ENCODE data around the gene ADK.

ADK gene

GRCh38 chr10:74738052-74738451 lies 587.0 kb downstream of the ADK start:
- no peaks in the 10 kb centered on the region for H3K79me2 ChIP-seq (ENCODE audit: insufficient read depth, low read depth)
- no peaks in the 10 kb centered on the region for H3K36me3 ChIP-seq (ENCODE audit: insufficient read depth)
- no peaks in the 10 kb centered on the region for H3K4me1 ChIP-seq (ENCODE audit: low read depth, poor library complexity, severe bottlenecking)
- no peak for TF ChIP-seq CTCF (conservative IDR thresholded peaks at IDR 0.05; ENCODE audit: low read depth, low read length)
- H3K4me3 ChIP-seq (IDR thresholded peaks at IDR 0.05; ENCODE audit: insufficient read depth, low read depth, low read length) = no peak overlapping the region
- no peak overlapping the region for H3K27ac ChIP-seq
- no peaks in the 10 kb centered on the region for H3K27me3 ChIP-seq (ENCODE audit: insufficient read depth, low read depth)
- H2AFZ ChIP-seq (ENCODE audit: low read depth) = no peak overlapping the region
- H3K4me2 ChIP-seq = no peak overlapping the region
- no peak overlapping the region for H3K9ac ChIP-seq
- no peaks in the 10 kb centered on the region for H4K20me1 ChIP-seq (ENCODE audit: insufficient read depth)

- no peaks in the 10 kb centered on the region for H3K4me1 ChIP-seq (ENCODE audit: low read depth, poor library complexity, severe bottlenecking)
- no peaks in the 10 kb centered on the region for H3K36me3 ChIP-seq (ENCODE audit: insufficient read depth)
- H3K79me2 ChIP-seq (ENCODE audit: insufficient read depth, low read depth) = no peaks in the 10 kb centered on the region
- H3K9ac ChIP-seq = no peak overlapping the region
- H3K4me3 ChIP-seq (IDR thresholded peaks at IDR 0.05; ENCODE audit: insufficient read depth, low read depth, low read length) = no peak overlapping the region
- no peak overlapping the region for H3K27ac ChIP-seq
- H3K27me3 ChIP-seq (ENCODE audit: insufficient read depth, low read depth) = no peaks in the 10 kb centered on the region
- no peaks in the 10 kb centered on the region for H4K20me1 ChIP-seq (ENCODE audit: insufficient read depth)
- H3K4me2 ChIP-seq = no peak overlapping the region
- no peak for TF ChIP-seq CTCF (conservative IDR thresholded peaks at IDR 0.05; ENCODE audit: low read depth, low read length)
- no peak overlapping the region for H2AFZ ChIP-seq (ENCODE audit: low read depth)
Observed at GRCh38 chr10:74738542-74738941, 587.5 kb downstream of the ADK start.

GRCh38 chr10:74738985-74739567 lies 588.1 kb downstream of the ADK start:
- Histone ChIP-seq H4K20me1 (ENCODE audit: insufficient read depth) (no peaks in the 10 kb centered on the region), H3K4me2 (no peak overlapping the region), H3K27me3 (ENCODE audit: insufficient read depth, low read depth) (no peaks in the 10 kb centered on the region), H3K36me3 (ENCODE audit: insufficient read depth) (no peaks in the 10 kb centered on the region), H2AFZ (ENCODE audit: low read depth) (no peak overlapping the region), H3K4me3 (IDR thresholded peaks at IDR 0.05; ENCODE audit: insufficient read depth, low read depth, low read length) (no peak overlapping the region), H3K27ac (no peak overlapping the region), H3K9ac (no peak overlapping the region), H3K4me1 (ENCODE audit: low read depth, poor library complexity, severe bottlenecking) (no peaks in the 10 kb centered on the region), H3K79me2 (ENCODE audit: insufficient read depth, low read depth) (no peaks in the 10 kb centered on the region)
- no peak for TF ChIP-seq CTCF (conservative IDR thresholded peaks at IDR 0.05; ENCODE audit: low read depth, low read length)

GRCh38 chr10:74743401-74743800 lies 592.4 kb downstream of the ADK start:
- no peaks in the 10 kb centered on the region for H3K4me1 ChIP-seq (ENCODE audit: low read depth, poor library complexity, severe bottlenecking)
- no peaks in the 10 kb centered on the region for H3K79me2 ChIP-seq (ENCODE audit: insufficient read depth, low read depth)
- H4K20me1 ChIP-seq (ENCODE audit: insufficient read depth) = no peaks in the 10 kb centered on the region
- H3K4me3 ChIP-seq (IDR thresholded peaks at IDR 0.05; ENCODE audit: insufficient read depth, low read depth, low read length) = no peak overlapping the region
- no peak for TF ChIP-seq CTCF (conservative IDR thresholded peaks at IDR 0.05; ENCODE audit: low read depth, low read length)
- H3K27me3 ChIP-seq (ENCODE audit: insufficient read depth, low read depth) = no peaks in the 10 kb centered on the region
- H3K36me3 ChIP-seq (ENCODE audit: insufficient read depth) = no peaks in the 10 kb centered on the region
- H3K9ac ChIP-seq = no peak overlapping the region
- no peak overlapping the region for H3K4me2 ChIP-seq
- H3K27ac ChIP-seq = no peak overlapping the region
- H2AFZ ChIP-seq (ENCODE audit: low read depth) = no peak overlapping the region
